A673 (cell line): ENCODE results near the gene MRPL50. TPM values are rescaled to one million over a fixed set of nuclear protein-coding genes. Genes with fewer than 3 reads are reported as not detected.

Source experiments
- BruUV-seq: library from RNA; stranded (reverse); fragments of 400-500 nt; replicated peaks from 2 replicates; lab custom pipeline; 2021; lab: Mats Ljungman, UMichigan
- CTCF ChIA-PET: fragments of 300-600 bp; sonication (Branson Sonifier 250); formaldehyde crosslinking; loops from one replicate; lab custom pipeline; 2022; ENCODE audit warnings: antibody characterized with exemption; lab: Charles Lee
- POLR2A ChIA-PET: fragments of 300-600 bp; sonication (Branson Sonifier 250); formaldehyde crosslinking; loops from one replicate; lab custom pipeline; 2022; ENCODE audit warnings: antibody characterized with exemption; ENCODE audit not compliant: low non-redundant PET; lab: Charles Lee
- DNase-seq: peaks from one replicate; pipeline ENCODE4 v3.0.0-alpha.2; 2015; ENCODE audit warnings: low spot score
- H3K27ac ChIP-seq: fragments of 200-600 bp; sonication (generic); 2 replicates; pipeline ENCODE4 v1.5.1; 2016; ENCODE audit warnings: mixed run types, low read depth, mild to moderate bottlenecking, mixed read lengths, antibody characterized with exemption, low read length; ENCODE audit not compliant: poor library complexity, severe bottlenecking
- H3K27me3 ChIP-seq: fragments of 200-600 bp; sonication (generic); replicated peaks from 2 replicates; pipeline ENCODE4 v1.6.1; 2017; ENCODE audit warnings: mixed run types, low read depth, mild to moderate bottlenecking, mixed read lengths, antibody characterized with exemption, low read length; ENCODE audit not compliant: insufficient read depth, poor library complexity
- H3K36me3 ChIP-seq: fragments of 200-600 bp; sonication (generic); 2 replicates; pipeline ENCODE4 v1.6.1; 2016; ENCODE audit warnings: mixed run types, mild to moderate bottlenecking, mixed read lengths, antibody characterized with exemption, low read length; ENCODE audit not compliant: insufficient read depth, poor library complexity, severe bottlenecking
- H3K4me1 ChIP-seq: fragments of 200-600 bp; sonication (generic); 2 replicates; pipeline ENCODE4 v1.6.1; 2017; ENCODE audit warnings: mixed run types, mild to moderate bottlenecking, mixed read lengths, antibody characterized with exemption, low read length; ENCODE audit not compliant: insufficient read depth, poor library complexity, severe bottlenecking
- H3K4me3 ChIP-seq: fragments of 200-600 bp; sonication (generic); 2 replicates; pipeline ENCODE4 v1.5.1; 2016; ENCODE audit warnings: low read depth, mixed run types, mild to moderate bottlenecking, mixed read lengths, low read length; ENCODE audit not compliant: poor library complexity, severe bottlenecking
- H3K9me3 ChIP-seq: fragments of 200-600 bp; sonication (generic); 2 replicates; pipeline ENCODE4 v1.6.1; 2016; ENCODE audit warnings: mixed run types, low read depth, mild to moderate bottlenecking, mixed read lengths, antibody characterized with exemption, low read length; ENCODE audit not compliant: poor library complexity, severe bottlenecking
- CTCF ChIP-seq: fragments of 300-800, 200-600 bp; sonication (generic); conservative IDR thresholded peaks from 2 replicates; pipeline ENCODE4 v1.5.1; 2017; ENCODE audit warnings: low read depth, mild to moderate bottlenecking, antibody characterized with exemption, low read length, moderate library complexity, mixed read lengths
- EZH2 ChIP-seq: fragments of 200-600 bp; sonication (generic); IDR thresholded peaks from 2 replicates; pipeline ENCODE4 v1.6.1; 2017; ENCODE audit warnings: borderline replicate concordance, low read depth, mild to moderate bottlenecking, mixed read lengths, antibody characterized with exemption, low read length; ENCODE audit not compliant: poor library complexity, severe bottlenecking
- intact Hi-C: fragments of 100-400 bp; cut with micrococcal nuclease; formaldehyde crosslinking; loops from one replicate; pipeline ENCODE4 v1.10.0; 2022; ENCODE audit not compliant: unreplicated experiment
- total RNA-seq: library from RNA; stranded (reverse); gene quantifications from 2 replicates; pipeline ENCODE4 v1.2.3, GENCODE V29; 2021

MRPL50 gene
- total RNA-seq, 1 experiment from 2014 or later = 17.0 TPM

- intact Hi-C loops = no loop called here
- no TSS peak for BruUV-seq
Observed at GRCh38 chr9:101440714-101441230, 42.4 kb upstream of the MRPL50 start.

GRCh38 chr9:101438523-101438922 is 40.1 kb upstream of the MRPL50 start:
- intact Hi-C loops = no loop called here
- Histone ChIP-seq H3K9me3 (no peaks in the 10 kb centered on the region), H3K27ac (no peak overlapping the region), H3K4me3 (no peak overlapping the region), H3K4me1 (no peaks in the 10 kb centered on the region), H3K36me3 (no peaks in the 10 kb centered on the region), H3K27me3 (peaks cover 47% of the 10 kb centered on the region)
- DNase-seq = no peak
- TF ChIP-seq EZH2 (no peak), CTCF (no peak)
- ChIA-PET POLR2A (no interaction called here), CTCF (no interaction called here)
- no TSS peak for BruUV-seq

More at GRCh38 chr9:101440714-101441230, 42.4 kb upstream of the MRPL50 start:
- POLR2A ChIA-PET = no interaction called here
- TF ChIP-seq CTCF (no peak), EZH2 (no peak)
- Histone ChIP-seq H3K27me3 (peaks cover 54% of the 10 kb centered on the region), H3K4me1 (no peaks in the 10 kb centered on the region), H3K4me3 (no peak overlapping the region), H3K9me3 (no peaks in the 10 kb centered on the region), H3K36me3 (no peaks in the 10 kb centered on the region), H3K27ac (no peak overlapping the region)
- CTCF ChIA-PET = no interaction called here
- no peak for DNase-seq

- Histone ChIP-seq H3K4me3 (no peak overlapping the region), H3K9me3 (no peaks in the 10 kb centered on the region), H3K4me1 (no peaks in the 10 kb centered on the region), H3K36me3 (no peaks in the 10 kb centered on the region), H3K27me3 (peaks cover 41% of the 10 kb centered on the region), H3K27ac (no peak overlapping the region)
- intact Hi-C loops = no loop called here
- DNase-seq = no peak
- BruUV-seq = no TSS peak
- ChIA-PET POLR2A (no interaction called here), CTCF (no interaction called here)
- TF ChIP-seq CTCF = no peak
- TF ChIP-seq EZH2 = no peak
Observed at GRCh38 chr9:101437806-101438232, 39.4 kb upstream of the MRPL50 start.
